Progenitor cell of endocrine pancreas (in vitro differentiated cells): ENCODE data around the gene PIGN. TPM values are rescaled to one million over a fixed set of nuclear protein-coding genes. Genes with fewer than 3 reads are reported as not detected.

ENCODE experiments used
- DNase-seq: peaks from one replicate; pipeline ENCODE4 v3.0.0; 2021; ENCODE audit warnings: low spot score; ENCODE audit not compliant: unreplicated experiment
- H3K27ac Mint-ChIP-seq: 2 replicates; pipeline ENCODE4 v1.8.0; 2021; ENCODE audit warnings: mild to moderate bottlenecking, moderate library complexity, mixed read lengths
- H3K27me3 Mint-ChIP-seq: 2 replicates; pipeline ENCODE4 v1.8.0; 2021; ENCODE audit warnings: mixed read lengths
- H3K36me3 Mint-ChIP-seq: 2 replicates; pipeline ENCODE4 v1.8.0; 2022; ENCODE audit warnings: mixed read lengths; ENCODE audit not compliant: insufficient read depth
- H3K4me1 Mint-ChIP-seq: 2 replicates; pipeline ENCODE4 v1.8.0; 2021; ENCODE audit warnings: low read depth, mixed read lengths
- H3K4me3 Mint-ChIP-seq: 2 replicates; pipeline ENCODE4 v1.8.0; 2021; ENCODE audit warnings: low read depth, mild to moderate bottlenecking, moderate library complexity, mixed read lengths
- H3K9me3 Mint-ChIP-seq: 2 replicates; pipeline ENCODE4 v1.8.0; 2021; ENCODE audit warnings: low read depth, mixed read lengths
- CTCF ChIP-seq: fragments of 200-600 bp; sonication (generic); IDR thresholded peaks from one replicate; pipeline ENCODE4 v1.5.0; 2021; ENCODE audit warnings: antibody characterized with exemption, mild to moderate bottlenecking; ENCODE audit not compliant: unreplicated experiment
- total RNA-seq: library from RNA; stranded (reverse); gene quantifications from 2 replicates; pipeline ENCODE4 v1.2.1, GENCODE V29; 2021

Gene PIGN
- total RNA-seq, 1 donor from 2014 or later, result 35.9 TPM

GRCh38 chr18:62054929-62055498 is 131.8 kb downstream of the PIGN start:
- no peaks in the 10 kb centered on the region for H3K27me3 Mint-ChIP-seq
- peaks cover 7% of the 10 kb centered on the region for H3K9me3 Mint-ChIP-seq
- no peak overlapping the region for H3K27ac Mint-ChIP-seq
- DNase-seq, result no peak
- TF ChIP-seq CTCF, result no peak
- H3K4me1 Mint-ChIP-seq, result no peaks in the 10 kb centered on the region
- no peak overlapping the region for H3K4me3 Mint-ChIP-seq
- H3K36me3 Mint-ChIP-seq, result peaks cover 14% of the 10 kb centered on the region

DNA sequence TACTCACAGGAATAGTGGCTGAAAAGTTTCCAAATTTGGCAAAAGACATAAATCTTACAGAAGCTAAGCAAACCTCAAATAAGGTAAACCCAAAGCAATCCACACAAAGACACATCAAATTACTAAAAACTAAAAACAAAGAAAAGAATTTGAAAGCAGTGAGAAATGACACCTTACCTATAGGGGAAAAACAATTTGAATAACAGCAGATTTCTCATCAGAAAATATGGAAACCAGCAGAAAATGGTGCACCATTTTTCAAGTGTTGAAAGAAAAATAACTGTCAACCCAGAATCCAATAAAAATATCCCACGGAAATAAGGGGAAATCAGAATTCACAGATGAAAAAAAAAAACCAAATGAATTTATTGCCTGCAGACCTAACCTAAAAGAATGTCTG is 138.6 kb downstream of the PIGN start:
- no peak overlapping the region for H3K4me3 Mint-ChIP-seq
- no peaks in the 10 kb centered on the region for H3K4me1 Mint-ChIP-seq
- H3K27ac Mint-ChIP-seq, result no peak overlapping the region
- TF ChIP-seq CTCF, result no peak
- no peaks in the 10 kb centered on the region for H3K27me3 Mint-ChIP-seq
- H3K9me3 Mint-ChIP-seq, result peaks cover 17% of the 10 kb centered on the region
- peaks cover 21% of the 10 kb centered on the region for H3K36me3 Mint-ChIP-seq
- no peak for DNase-seq

DNA sequence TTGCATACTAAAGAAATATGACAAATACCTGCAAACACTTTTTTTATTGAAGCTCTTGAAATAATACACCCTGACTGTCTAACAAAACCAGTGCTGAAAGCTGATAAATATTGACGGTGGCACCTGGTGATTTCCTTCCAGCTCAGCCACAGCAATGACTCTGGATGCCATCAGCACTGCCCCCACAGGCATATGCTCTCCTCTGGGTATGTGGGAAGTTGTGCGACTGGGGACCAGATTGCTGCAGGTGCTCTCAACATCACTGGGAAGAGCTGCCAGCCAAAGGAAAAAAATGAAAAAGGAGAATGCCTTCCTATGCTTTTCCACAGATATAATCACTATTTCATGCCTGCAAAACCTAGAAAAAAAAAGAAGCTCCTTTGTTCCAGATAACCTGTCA is 141.5 kb downstream of the PIGN start:
- DNase-seq, result no peak
- Mint-ChIP-seq H3K27ac (peak overlapping the region; percentile 9), H3K9me3 (peaks cover 9% of the 10 kb centered on the region), H3K27me3 (no peaks in the 10 kb centered on the region), H3K4me3 (no peak overlapping the region), H3K4me1 (no peaks in the 10 kb centered on the region), H3K36me3 (peaks cover 12% of the 10 kb centered on the region)
- no peak for TF ChIP-seq CTCF

DNA sequence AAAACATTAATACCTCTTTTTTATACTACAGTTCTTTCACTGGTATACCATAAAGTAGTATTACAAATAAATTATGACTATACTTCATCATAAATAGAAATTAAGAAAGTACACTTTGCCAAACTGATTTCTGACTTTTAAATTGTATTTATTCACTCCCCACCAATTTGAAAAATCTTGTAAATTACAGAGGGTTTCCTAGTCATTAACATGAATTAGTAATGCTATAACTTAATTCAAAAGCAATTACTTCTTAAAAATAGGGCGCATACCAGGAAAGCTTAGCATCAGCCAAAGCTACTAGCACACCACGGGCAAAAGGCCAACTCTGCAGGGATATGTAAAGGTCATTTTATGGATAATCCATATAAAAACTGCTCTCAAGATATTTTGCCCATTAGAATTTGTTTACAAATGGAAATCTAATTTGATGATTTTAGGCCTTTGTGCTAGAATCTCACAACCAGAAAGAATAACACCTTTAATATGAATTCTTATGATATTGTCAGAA is 142.3 kb downstream of the PIGN start:
- no peak for TF ChIP-seq CTCF
- no peak for DNase-seq
- Mint-ChIP-seq H3K27me3 (no peaks in the 10 kb centered on the region), H3K4me3 (no peak overlapping the region), H3K36me3 (peaks cover 12% of the 10 kb centered on the region), H3K27ac (no peak overlapping the region), H3K9me3 (peaks cover 9% of the 10 kb centered on the region), H3K4me1 (no peaks in the 10 kb centered on the region)

DNA sequence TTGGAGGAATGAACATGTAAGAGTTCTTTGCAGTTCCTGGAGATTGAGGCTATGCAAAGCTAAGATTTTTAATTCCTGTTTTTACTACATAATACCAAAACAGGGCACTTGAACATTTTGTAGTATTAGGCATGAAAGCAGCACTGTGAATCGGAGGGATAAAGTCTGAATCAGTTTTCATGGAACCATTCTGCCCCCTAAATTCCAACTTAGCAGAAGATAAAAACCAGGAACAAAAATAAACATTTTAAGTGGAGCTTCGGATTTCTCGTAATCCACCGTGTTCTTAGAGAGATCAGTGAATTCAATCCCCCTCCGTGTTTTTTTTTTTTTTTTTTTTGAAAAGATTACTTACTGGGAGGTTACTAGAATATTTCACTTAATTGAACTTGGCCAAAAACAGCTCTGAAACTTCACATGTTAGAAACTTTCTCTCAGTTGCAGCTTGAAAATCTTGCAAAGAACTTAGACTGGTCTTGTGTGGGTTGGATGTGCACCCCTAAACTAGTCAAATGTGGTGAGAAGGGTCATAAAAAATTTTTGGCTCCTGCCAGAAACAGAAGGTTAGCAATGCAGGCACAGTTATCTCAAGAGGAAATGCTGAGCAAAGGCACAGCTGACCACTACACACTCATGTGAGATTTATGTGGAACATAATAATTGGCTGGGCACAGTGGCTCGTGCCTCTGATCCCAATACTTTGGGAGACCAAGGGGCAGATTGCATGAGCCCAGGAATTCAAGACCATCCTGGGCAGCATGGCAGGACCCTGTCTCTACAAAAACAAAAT is 148.7 kb downstream of the PIGN start:
- Mint-ChIP-seq H3K36me3 (no peaks in the 10 kb centered on the region), H3K4me3 (no peak overlapping the region), H3K27ac (no peak overlapping the region), H3K9me3 (no peaks in the 10 kb centered on the region), H3K27me3 (no peaks in the 10 kb centered on the region), H3K4me1 (no peaks in the 10 kb centered on the region)
- DNase-seq, result no peak
- TF ChIP-seq CTCF, result no peak
